Measurements from ENCODE around the gene SLC1A7. TPM values are rescaled to one million over a fixed set of nuclear protein-coding genes. Genes with fewer than 3 reads are reported as not detected.

SLC1A7 gene
- total RNA-seq, 1 donor from 2014 or later = not detected

DNA sequence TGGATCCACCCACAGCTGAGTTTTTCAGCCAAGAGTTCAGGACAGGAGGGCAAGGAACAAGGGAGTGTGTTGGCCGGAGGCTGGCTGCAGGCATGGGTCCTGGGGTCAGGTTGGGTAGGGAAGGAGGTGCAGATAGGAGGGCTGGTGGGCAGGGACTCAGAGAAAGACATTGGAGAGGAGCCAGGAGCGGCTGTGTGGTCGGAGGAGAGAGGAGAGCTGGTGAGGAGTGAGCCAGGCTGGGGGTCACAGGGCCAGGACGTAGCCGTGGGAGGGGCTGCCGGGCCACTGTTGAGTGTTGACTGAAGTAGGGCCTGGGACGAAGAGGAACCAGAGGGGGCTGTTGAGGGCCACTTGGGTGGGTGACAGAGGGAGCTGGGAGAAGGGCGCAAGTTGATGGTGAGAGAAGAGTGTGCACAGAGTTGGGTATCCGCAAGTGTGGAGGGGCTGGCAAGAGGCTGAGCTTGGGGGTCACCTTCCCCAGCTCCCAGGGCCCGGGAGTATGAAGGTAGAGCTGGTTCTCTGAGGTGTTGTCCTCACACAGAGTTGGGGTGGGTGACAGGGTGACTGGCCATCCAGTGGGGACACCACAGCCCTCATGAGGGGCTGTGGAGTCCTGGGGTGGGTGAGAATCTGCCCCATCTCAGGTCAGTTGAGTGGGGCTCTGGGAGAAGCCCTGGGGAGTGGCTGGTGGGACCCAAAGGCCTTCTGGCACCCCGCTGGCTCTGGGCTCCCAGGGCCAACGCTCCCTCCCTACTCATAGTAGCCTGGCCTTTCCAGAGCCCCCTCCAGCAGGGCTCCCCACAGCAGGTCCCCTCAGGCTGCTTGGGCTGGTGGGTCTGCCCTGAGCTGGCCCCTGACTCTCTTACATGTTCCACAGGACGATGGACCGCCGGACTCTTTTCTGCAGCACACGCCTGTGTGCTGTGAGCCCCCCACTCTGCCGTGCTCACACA, 58.5 kb downstream of the SLC1A7 start:
- H3K27me3 ChIP-seq (ENCODE audit: control insufficient read depth, insufficient read depth, low read length) = no peaks in the 10 kb centered on the region
- FAIRE-seq (no peak), DNase-seq (ENCODE audit: low read depth) (no peak)
- no peaks in the 10 kb centered on the region for H3K36me3 ChIP-seq (ENCODE audit: control insufficient read depth, insufficient read depth, low read length)
- TF ChIP-seq, protein P1, sequence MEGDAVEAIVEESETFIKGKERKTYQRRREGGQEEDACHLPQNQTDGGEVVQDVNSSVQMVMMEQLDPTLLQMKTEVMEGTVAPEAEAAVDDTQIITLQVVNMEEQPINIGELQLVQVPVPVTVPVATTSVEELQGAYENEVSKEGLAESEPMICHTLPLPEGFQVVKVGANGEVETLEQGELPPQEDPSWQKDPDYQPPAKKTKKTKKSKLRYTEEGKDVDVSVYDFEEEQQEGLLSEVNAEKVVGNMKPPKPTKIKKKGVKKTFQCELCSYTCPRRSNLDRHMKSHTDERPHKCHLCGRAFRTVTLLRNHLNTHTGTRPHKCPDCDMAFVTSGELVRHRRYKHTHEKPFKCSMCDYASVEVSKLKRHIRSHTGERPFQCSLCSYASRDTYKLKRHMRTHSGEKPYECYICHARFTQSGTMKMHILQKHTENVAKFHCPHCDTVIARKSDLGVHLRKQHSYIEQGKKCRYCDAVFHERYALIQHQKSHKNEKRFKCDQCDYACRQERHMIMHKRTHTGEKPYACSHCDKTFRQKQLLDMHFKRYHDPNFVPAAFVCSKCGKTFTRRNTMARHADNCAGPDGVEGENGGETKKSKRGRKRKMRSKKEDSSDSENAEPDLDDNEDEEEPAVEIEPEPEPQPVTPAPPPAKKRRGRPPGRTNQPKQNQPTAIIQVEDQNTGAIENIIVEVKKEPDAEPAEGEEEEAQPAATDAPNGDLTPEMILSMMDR (IDR thresholded peaks at IDR 0.05; ENCODE audit: insufficient read depth, low read length, severe bottlenecking) = no peak
- H3K4me3 ChIP-seq (ENCODE audit: low read depth, low read length) = no peak overlapping the region

DNA sequence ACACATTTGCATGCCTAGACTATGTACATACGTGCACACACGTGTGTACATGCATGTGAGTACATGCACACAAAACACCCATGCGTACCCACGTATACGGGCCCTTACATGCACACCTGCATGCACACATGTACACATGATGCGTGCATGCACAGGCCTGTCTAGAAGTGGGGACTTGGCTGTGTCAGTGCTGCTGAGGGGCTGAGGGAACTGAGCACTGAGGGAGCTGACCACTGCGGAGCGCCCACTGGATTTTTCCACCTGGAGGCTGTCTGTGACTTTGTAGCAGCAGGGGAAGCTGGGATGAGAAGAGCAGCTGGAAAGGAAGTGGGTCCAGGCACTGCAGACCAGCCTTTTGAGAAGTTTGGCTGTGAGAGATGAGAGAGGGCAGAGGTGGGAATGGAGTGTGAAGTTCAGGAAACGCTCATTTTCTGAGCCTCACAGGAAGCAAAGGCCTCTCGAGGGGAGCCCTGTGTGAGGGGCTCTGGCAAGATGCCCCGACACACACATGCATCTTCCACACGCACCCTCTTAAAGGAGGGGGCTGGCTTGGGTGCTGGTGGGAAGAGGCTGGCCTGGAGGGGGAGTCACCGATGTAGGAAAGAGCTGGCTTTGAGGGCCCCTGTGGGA, 59.5 kb downstream of the SLC1A7 start:
- no peaks in the 10 kb centered on the region for H3K36me3 ChIP-seq (ENCODE audit: control insufficient read depth, insufficient read depth, low read length)
- no peak for FAIRE-seq

DNA sequence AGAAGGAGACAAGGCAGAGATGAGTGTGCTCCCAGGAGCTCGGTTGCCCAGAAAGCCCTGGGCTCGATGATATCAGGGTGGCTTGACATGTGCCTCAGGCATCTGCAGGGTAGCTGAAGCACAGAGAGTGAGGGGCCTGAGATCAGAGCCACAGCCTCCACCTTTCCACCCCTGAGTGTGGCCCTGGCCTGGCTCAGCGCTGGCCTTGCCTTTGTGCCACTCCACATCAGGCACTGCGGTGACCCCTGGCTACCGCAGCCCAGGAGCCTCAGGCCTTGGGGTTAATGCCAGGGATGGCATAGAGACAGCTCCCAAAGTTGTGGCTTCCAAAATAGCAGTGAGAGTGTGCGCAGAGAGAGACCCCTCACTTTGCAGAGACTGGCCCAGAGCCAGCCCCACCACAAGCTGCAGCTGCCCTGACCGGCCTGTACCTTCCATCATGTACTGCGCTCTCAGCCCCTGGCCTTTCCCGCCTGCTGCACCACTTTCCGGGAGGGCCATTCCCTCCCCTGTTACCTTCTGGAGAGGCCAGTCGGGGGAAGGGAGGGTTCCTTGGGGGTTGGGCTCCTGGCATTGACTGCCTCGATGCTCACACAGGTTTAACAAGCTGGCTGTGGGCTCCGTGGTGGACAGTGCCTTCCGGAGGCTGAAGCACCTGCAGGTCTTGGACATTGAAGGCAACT, 60.9 kb downstream of the SLC1A7 start:
- Histone ChIP-seq H3K36me3 (ENCODE audit: control insufficient read depth, insufficient read depth, low read length) (no peaks in the 10 kb centered on the region), H3K4me3 (ENCODE audit: low read depth, low read length) (no peak overlapping the region), H3K27me3 (ENCODE audit: control insufficient read depth, insufficient read depth, low read length) (no peaks in the 10 kb centered on the region)
- TF ChIP-seq, protein P1 (IDR thresholded peaks at IDR 0.05; ENCODE audit: insufficient read depth, low read length, severe bottlenecking) = no peak
- no peak for FAIRE-seq
- no peak for DNase-seq (ENCODE audit: low read depth)

More for the DNA sequence above, 59.5 kb downstream of the SLC1A7 start:
- Histone ChIP-seq H3K27me3 (ENCODE audit: control insufficient read depth, insufficient read depth, low read length) (no peaks in the 10 kb centered on the region), H3K4me3 (ENCODE audit: low read depth, low read length) (no peak overlapping the region)
- TF ChIP-seq, protein P1 (IDR thresholded peaks at IDR 0.05; ENCODE audit: insufficient read depth, low read length, severe bottlenecking) = no peak
- no peak for DNase-seq (ENCODE audit: low read depth)

DNA sequence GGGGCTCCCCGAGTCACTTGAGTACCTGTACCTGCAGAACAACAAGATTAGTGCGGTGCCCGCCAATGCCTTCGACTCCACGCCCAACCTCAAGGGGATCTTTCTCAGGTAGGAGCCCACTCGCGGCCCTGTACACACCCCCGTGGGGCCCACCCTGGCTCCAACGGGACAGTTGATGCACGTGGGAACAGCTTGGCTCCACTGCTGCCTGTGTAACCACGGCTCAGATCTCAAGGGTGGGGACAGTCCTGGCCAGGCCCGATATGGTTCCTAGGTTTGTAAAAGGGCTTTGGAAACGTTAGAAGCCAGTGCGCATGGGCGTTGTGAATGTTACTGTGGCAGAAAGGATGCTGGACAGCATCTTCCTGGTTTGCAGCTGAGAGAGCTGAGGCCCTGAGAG, 61.7 kb downstream of the SLC1A7 start:
- no peaks in the 10 kb centered on the region for H3K27me3 ChIP-seq (ENCODE audit: control insufficient read depth, insufficient read depth, low read length)
- FAIRE-seq (no peak), DNase-seq (ENCODE audit: low read depth) (no peak)
- no peak overlapping the region for H3K4me3 ChIP-seq (ENCODE audit: low read depth, low read length)
- no peaks in the 10 kb centered on the region for H3K36me3 ChIP-seq (ENCODE audit: control insufficient read depth, insufficient read depth, low read length)
- TF ChIP-seq, protein P1 (IDR thresholded peaks at IDR 0.05; ENCODE audit: insufficient read depth, low read length, severe bottlenecking) = no peak

DNA sequence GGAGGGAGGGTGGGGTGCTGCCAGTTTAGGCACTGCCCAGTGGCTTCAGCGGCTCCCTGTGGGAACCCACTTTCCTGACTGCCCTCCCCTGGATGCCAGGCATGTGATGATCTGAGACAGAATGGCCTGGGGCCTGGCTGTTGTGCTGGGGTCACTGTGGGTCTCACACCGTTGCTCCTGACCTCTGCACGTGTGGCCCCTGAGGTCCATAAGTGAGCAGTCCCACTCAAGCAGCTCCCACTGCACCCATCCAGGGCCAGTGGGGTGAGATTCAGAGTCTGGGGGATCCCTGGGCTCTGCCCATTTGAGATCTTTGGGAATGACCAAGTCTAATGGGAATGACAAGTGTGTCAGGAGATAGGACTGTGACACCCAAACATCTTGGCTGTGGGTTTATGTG, 62.4 kb downstream of the SLC1A7 start:
- no peak overlapping the region for H3K4me3 ChIP-seq (ENCODE audit: low read depth, low read length)
- TF ChIP-seq, protein P1 (IDR thresholded peaks at IDR 0.05; ENCODE audit: insufficient read depth, low read length, severe bottlenecking) = no peak
- no peak for DNase-seq (ENCODE audit: low read depth)
- no peaks in the 10 kb centered on the region for H3K27me3 ChIP-seq (ENCODE audit: control insufficient read depth, insufficient read depth, low read length)
- no peaks in the 10 kb centered on the region for H3K36me3 ChIP-seq (ENCODE audit: control insufficient read depth, insufficient read depth, low read length)
- FAIRE-seq = peak; percentile 13
